Fibroblast of mammary gland (primary cell): ENCODE data around the gene DSCAML1.

Source experiments
- DNase-seq: peaks from one replicate; pipeline ENCODE4 v3.0.0-alpha.2; 2010; ENCODE audit warnings: low read depth
- H3K4me3 ChIP-seq: 2 replicates; pipeline ENCODE4 v1.5.1; 2011; ENCODE audit warnings: low read depth, mild to moderate bottlenecking, low read length, moderate library complexity; ENCODE audit not compliant: control insufficient read depth
- CTCF ChIP-seq: conservative IDR thresholded peaks from 2 replicates; pipeline ENCODE4 v1.5.1; 2011; ENCODE audit warnings: low read depth, low read length, inconsistent platforms; ENCODE audit not compliant: control insufficient read depth, insufficient read depth

The DSCAML1 gene

DNA sequence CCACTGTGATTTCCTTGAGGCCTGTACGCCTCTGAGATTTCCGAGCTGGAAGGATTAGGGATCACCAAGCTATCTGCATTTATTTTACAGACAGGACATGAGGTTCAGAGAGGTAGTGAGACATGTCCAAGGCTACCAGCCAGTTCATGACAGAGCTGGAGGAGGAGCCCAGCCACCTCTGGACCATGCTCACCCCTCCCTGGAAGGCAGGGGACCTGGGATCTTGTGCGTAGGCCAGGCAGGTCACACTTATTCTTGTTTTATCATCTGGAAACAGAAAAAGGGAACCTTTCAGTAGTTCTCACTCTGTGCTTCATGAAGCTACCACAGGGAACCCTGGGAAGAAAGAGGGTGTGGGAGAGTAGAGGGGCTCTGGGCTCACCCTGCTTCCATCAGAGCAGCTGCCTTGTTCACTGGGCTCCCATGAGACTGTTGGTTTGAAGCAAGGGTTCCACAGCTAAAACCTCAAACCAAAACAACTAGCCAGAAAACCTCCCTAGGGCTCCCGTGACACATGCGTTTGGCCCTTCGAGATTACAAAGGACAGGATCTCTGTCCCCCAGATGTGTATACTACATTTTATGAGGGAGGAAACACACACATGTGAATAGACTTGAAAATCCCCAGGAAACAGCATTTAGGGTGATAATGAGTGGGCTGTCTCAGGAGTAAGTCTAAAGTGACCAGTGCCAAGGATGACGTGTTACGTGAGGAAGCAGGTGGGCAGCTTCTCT lies 106.4 kb downstream of the DSCAML1 start:
- peak; percentile 1 for DNase-seq
- no peak for TF ChIP-seq CTCF

GRCh38 chr11:117688255-117688797 lies 108.7 kb downstream of the DSCAML1 start:
- no peak for TF ChIP-seq CTCF
- no peak for DNase-seq
- no peak overlapping the region for H3K4me3 ChIP-seq

More for the DNA sequence above, 106.4 kb downstream of the DSCAML1 start:
- H3K4me3 ChIP-seq: no peak overlapping the region

DNA sequence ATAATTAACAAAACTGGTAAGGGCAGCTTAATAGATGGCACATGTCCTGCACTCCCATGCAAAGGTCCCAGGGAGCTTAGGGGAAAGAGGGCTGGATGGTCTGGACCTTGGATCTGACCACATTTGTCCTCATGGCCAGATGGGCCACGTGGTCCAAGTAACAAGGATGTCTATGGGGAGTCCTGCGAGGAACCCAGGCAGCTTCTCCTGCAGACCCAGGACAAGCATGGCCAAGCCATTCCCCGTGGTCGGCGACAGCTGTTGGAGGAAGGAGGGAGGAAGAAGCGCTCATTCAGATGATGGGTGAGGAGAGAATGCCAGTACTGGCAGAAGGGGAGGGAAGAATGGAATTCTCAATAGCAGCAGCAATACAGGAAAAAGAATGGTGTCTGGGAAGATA lies 109.2 kb downstream of the DSCAML1 start:
- no peak overlapping the region for H3K4me3 ChIP-seq
- no peak for TF ChIP-seq CTCF
- no peak for DNase-seq

- peak; percentile 1 for DNase-seq
- H3K4me3 ChIP-seq: no peak overlapping the region
- no peak for TF ChIP-seq CTCF
Observed at GRCh38 chr11:117686711-117687110, 110.3 kb downstream of the DSCAML1 start.

DNA sequence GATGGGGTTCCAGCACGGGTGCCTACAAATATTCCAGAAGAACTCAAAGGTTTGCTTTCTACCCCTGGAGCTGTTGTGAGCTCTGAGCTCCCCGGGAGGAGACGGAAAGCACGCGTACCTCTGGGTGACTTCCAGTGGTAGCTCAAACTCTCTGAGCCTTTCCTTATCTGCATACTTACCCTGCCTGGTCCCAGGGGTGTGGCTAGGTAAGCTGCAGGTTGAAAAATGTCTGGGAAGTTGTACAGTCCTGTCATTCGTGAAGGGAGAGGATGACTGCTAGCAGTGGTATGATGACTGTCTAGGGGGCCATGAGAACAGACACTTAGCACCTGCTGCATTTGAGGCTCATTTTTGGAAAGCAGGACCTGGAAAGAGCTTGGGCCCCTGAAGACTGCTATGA lies 111.5 kb downstream of the DSCAML1 start:
- TF ChIP-seq CTCF: no peak

GRCh38 chr11:117684731-117685130 lies 112.3 kb downstream of the DSCAML1 start:
- no peak overlapping the region for H3K4me3 ChIP-seq
- TF ChIP-seq CTCF: no peak
- DNase-seq: no peak

More for the DNA sequence above, 111.5 kb downstream of the DSCAML1 start:
- no peak for DNase-seq
- no peak overlapping the region for H3K4me3 ChIP-seq

- H3K4me3 ChIP-seq: no peak overlapping the region
- no peak for TF ChIP-seq CTCF
- no peak for DNase-seq
Observed at GRCh38 chr11:117684111-117684510, 112.9 kb downstream of the DSCAML1 start.
